K562 (cell line): ENCODE results near the gene MINDY4. TPM values are rescaled to one million over a fixed set of nuclear protein-coding genes. Genes with fewer than 3 reads are reported as not detected.

ENCODE experiments used
- ATAC-seq: fragments of 200-7000 bp; cut with Tn5 transposase; 3 replicates; pipeline ENCODE4 v1.9.1; 2020; ENCODE audit warnings: moderate library complexity
- BruUV-seq: library from RNA; stranded (reverse); fragments of 400-500 nt; replicated peaks from 2 replicates; lab custom pipeline; 2021; lab: Mats Ljungman, UMichigan
- CTCF ChIA-PET: fragments of 300-600 bp; formaldehyde crosslinking; extraction: SDS; loops from one replicate; lab custom pipeline; 2021; ENCODE audit warnings: low intra/inter-chr PET ratio; lab: Yijun Ruan, JAX
- POLR2A ChIA-PET: fragments of 300-600, 350-650 bp; sonication (Branson Sonifier 250); formaldehyde crosslinking; extraction: SDS; loops from one replicate; lab custom pipeline; 2021; ENCODE audit warnings: antibody characterized with exemption, inconsistent platforms; lab: Yijun Ruan, JAX
- DNase-seq, 4 experiments: peaks; one replicate each; pipeline versions ENCODE4 v3.0.0 to v3.0.0-alpha.2; 2011 to 2018; ENCODE audit warnings: low spot score in 3 of 4, mixed read lengths in 3 of 4; ENCODE audit errors: extremely low read depth in 1 of 4
- FAIRE-seq: peaks from 2 replicates; lab custom pipeline; 2011; peaks lifted over from hg19 to GRCh38; lab: Jason Lieb, UNC
- H2AFZ ChIP-seq: 2 replicates; pipeline ENCODE4 v1.6.0; 2011; ENCODE audit warnings: low read depth, low read length, control low read depth, inconsistent platforms
- H3K27ac ChIP-seq: fragments of 200-600 bp; 3 replicates; pipeline ENCODE4 v1.8.0; 2011; ENCODE audit warnings: low read depth, mild to moderate bottlenecking, control low read depth, inconsistent platforms, low read length, moderate library complexity, mixed read lengths; ENCODE audit errors: extremely low read depth
- H3K27me3 ChIP-seq, 2 experiments: fragments of 300-600 bp in 1 of 2; 2 replicates in 1 of 2; 3 replicates in 1 of 2; pipeline versions ENCODE4 v1.6.0 to v1.8.0; 2011; ENCODE audit warnings: inconsistent platforms in 2 of 2, low read length in 2 of 2, mild to moderate bottlenecking in 1 of 2, mixed read lengths in 1 of 2, moderate library complexity in 1 of 2; ENCODE audit not compliant: control insufficient read depth in 2 of 2, insufficient read depth in 2 of 2
- H3K36me3 ChIP-seq: fragments of 300-600 bp; 3 replicates; pipeline ENCODE4 v1.8.0; 2011; ENCODE audit warnings: mild to moderate bottlenecking, low read length, inconsistent platforms; ENCODE audit not compliant: control insufficient read depth, insufficient read depth
- H3K4me1 ChIP-seq, 2 experiments: fragments of 200-600 bp in 1 of 2; replicated peaks in 1 of 2; 2 replicates in 1 of 2; 3 replicates in 1 of 2; pipeline versions ENCODE4 v1.5.1 to v1.8.0; 2011; ENCODE audit warnings: inconsistent platforms in 2 of 2, low read length in 2 of 2, mild to moderate bottlenecking in 1 of 2, mixed read lengths in 1 of 2, moderate library complexity in 1 of 2; ENCODE audit not compliant: control insufficient read depth in 2 of 2, insufficient read depth in 2 of 2
- H3K4me2 ChIP-seq: 2 replicates; pipeline ENCODE4 v1.6.1; 2011; ENCODE audit warnings: low read length, control low read depth, inconsistent platforms, mixed read lengths; ENCODE audit not compliant: insufficient read depth
- H3K4me3 ChIP-seq: fragments of 200-600 bp; sonication (generic), shearing (Covaris generic); 2 replicates; pipeline ENCODE4 v1.5.1; 2016; ENCODE audit warnings: control low read depth, inconsistent platforms
- H3K79me2 ChIP-seq: fragments of 200-600 bp; 3 replicates; pipeline ENCODE4 v1.8.0; 2011; ENCODE audit warnings: low read length, inconsistent platforms; ENCODE audit not compliant: control insufficient read depth, insufficient read depth
- H3K9ac ChIP-seq, 2 experiments: 2 replicates each; pipeline versions ENCODE4 v1.6.0 to v1.6.1; 2011; ENCODE audit warnings: low read depth in 2 of 2, low read length in 2 of 2, control low read depth in 1 of 2, inconsistent platforms in 1 of 2, mild to moderate bottlenecking in 1 of 2, mixed read lengths in 1 of 2; ENCODE audit not compliant: insufficient read depth in 1 of 2
- H3K9me1 ChIP-seq: one replicate; pipeline ENCODE4 v1.6.0; 2011; ENCODE audit warnings: inconsistent platforms, mild to moderate bottlenecking, low read length, moderate library complexity; ENCODE audit not compliant: control insufficient read depth, insufficient read depth
- H3K9me3 ChIP-seq: replicated peaks from 2 replicates; pipeline ENCODE4 v1.5.1; 2011; ENCODE audit warnings: low read depth, low read length, inconsistent platforms; ENCODE audit not compliant: control insufficient read depth, insufficient read depth
- H4K20me1 ChIP-seq: replicated peaks from 2 replicates; pipeline ENCODE4 v1.6.1; 2011; ENCODE audit warnings: low read length, inconsistent platforms, mixed read lengths; ENCODE audit not compliant: control insufficient read depth, insufficient read depth
- E2F5 ChIP-seq: sonication (generic); formaldehyde crosslinking; IDR thresholded peaks from 2 replicates; pipeline ENCODE4 v1.8.0; 2022; ENCODE audit warnings: mild to moderate bottlenecking, missing genetic modification reagents
- FOXA1 ChIP-seq: fragments of 450-650 bp; IDR thresholded peaks from 2 replicates; pipeline ENCODE4 v1.6.1; 2016; ENCODE audit warnings: mild to moderate bottlenecking, borderline replicate concordance
- HEY1 ChIP-seq: fragments of 250-450 bp; sonication (Bioruptor Pico); IDR thresholded peaks from 2 replicates; pipeline ENCODE4 v1.5.0; 2020; ENCODE audit warnings: mild to moderate bottlenecking, moderate library complexity, borderline replicate concordance
- MCM7 ChIP-seq, 2 experiments: fragments of 450-650 bp; IDR thresholded peaks; 2 replicates each; pipeline ENCODE4 v1.6.1; 2016 to 2018
- TCF7 ChIP-seq: sonication (generic); IDR thresholded peaks from 2 replicates; pipeline ENCODE4 v1.6.1; 2016; ENCODE audit warnings: antibody characterized with exemption, borderline replicate concordance
- TRIM24 ChIP-seq, 2 experiments: fragments of 450-650 bp; IDR thresholded peaks; 2 replicates each; pipeline ENCODE4 v1.6.1; 2016
- ZNF449 ChIP-seq: fragments of 250-450 bp; sonication (Bioruptor Pico); IDR thresholded peaks from 2 replicates; pipeline ENCODE4 v1.8.0; 2022; ENCODE audit warnings: moderate library complexity, mild to moderate bottlenecking, inconsistent platforms
- WGBS: fragments of 100-300 bp; shearing (Covaris generic); methylation state at CpG from one replicate; pipeline ENCODE4 v1.1.6; 2016; ENCODE audit warnings: low coverage, mixed read lengths; ENCODE audit not compliant: insufficient coverage; ENCODE audit errors: missing lambda C conversion rate; 5-methylcytosine and 5-hydroxymethylcytosine counted together
- in situ Hi-C: fragments of 300-500 bp; cut with MboI; formaldehyde crosslinking; loops from 4 replicates; pipeline ENCODE4 v1.15.0; 2018; ENCODE audit warnings: inconsistent platforms, mixed read lengths
- intact Hi-C: fragments of 100-400 bp; cut with micrococcal nuclease; formaldehyde crosslinking; loops from 2 replicates; pipeline ENCODE4 v1.14.2; 2022
- polyA plus RNA-seq, 8 experiments: library from polyadenylated mRNA; depleted of rRNA in 4 of 8; stranded (reverse) in 5 of 8; unstranded in 3 of 8; fragments of >200 nt; fragmentation: Nextera tagmentation in 2 of 8; fragmentation: Illumina TruSeq in 1 of 8; extraction: Ambion mirVana in 2 of 8; extraction: Trizol in 1 of 8; gene quantifications; 2 replicates each; pipeline versions ENCODE4 v1.2.1 to v1.2.3, GENCODE V29; 2011 to 2014; ENCODE audit warnings: inconsistent platforms in 1 of 8, missing spikeins in 1 of 8
- total RNA-seq, 7 experiments: library from RNA; depleted of rRNA in 6 of 7; stranded (reverse); fragments of >200 nt in 6 of 7; fragmentation: Illumina TruSeq in 2 of 7; extraction: Trizol in 2 of 7; gene quantifications; 2 replicates each; pipeline versions ENCODE4 v1.2.1 to v1.2.3, GENCODE V29; 2011 to 2021; ENCODE audit warnings: low replicate concordance in 1 of 7

The MINDY4 gene
- total and polyA plus RNA-seq, 9 of the 15 experiments (the other 6 are each of a cell fraction or from before 2014, with no cell fraction given): 2.1 to 16.7 (median 11.0) TPM

- H3K36me3 ChIP-seq: no peaks in the 10 kb centered on the region
- FAIRE-seq: no peak
- no TSS peak for BruUV-seq
- no peaks in the 10 kb centered on the region for H3K79me2 ChIP-seq
- POLR2A ChIA-PET: no interaction called here
- H3K9me3 ChIP-seq: no peaks in the 10 kb centered on the region
- DNase-seq: no peak
- intact Hi-C loops (no loop called here), in situ Hi-C loops (no loop called here)
- H3K27me3 ChIP-seq: no peaks in the 10 kb centered on the region
- H3K9ac ChIP-seq: no peak overlapping the region
- peaks cover 31 to 70% of the 10 kb centered on the region in 2 experiments for H3K4me1 ChIP-seq
- H3K4me2 ChIP-seq: no peak overlapping the region
- TF ChIP-seq HEY1 (CRISPR knock-in tag) (no peak), FOXA1 (no peak), TCF7 (no peak), MCM7 (IDR thresholded peaks at IDR 0.05) (no peak), TRIM24 (IDR thresholded peaks at IDR 0.05) (no peak), E2F5 (CRISPR knock-in tag) (no peak), ZNF449 (no peak)
- no peak overlapping the region for H2AFZ ChIP-seq
- no peak overlapping the region for H3K27ac ChIP-seq
- WGBS: 66% methylated on average over 9 of the region's 9 CpGs
- H4K20me1 ChIP-seq: no peaks in the 10 kb centered on the region; the same call in 1 of the 2 replicates
- no peaks in the 10 kb centered on the region for H3K9me1 ChIP-seq
- H3K4me3 ChIP-seq: no peak overlapping the region
- ATAC-seq: no peak
- CTCF ChIA-PET: no interaction called here
Observed at GRCh38 chr7:30900053-30900452, 128.8 kb downstream of the MINDY4 start.
